Skeletal muscle tissue (tissue), 4 donors: Measurements from ENCODE around the gene PPP1R9B. TPM values are rescaled to one million over a fixed set of nuclear protein-coding genes. Genes with fewer than 3 reads are reported as not detected.

Experiments used
- H3K27ac ChIP-seq: one replicate; pipeline ENCODE4 v1.7.0; 2013; ENCODE audit warnings: mild to moderate bottlenecking, low read depth, low read length, inconsistent platforms
- H3K27me3 ChIP-seq, 3 donors: one replicate each; pipeline ENCODE4 v1.7.0; 2013; ENCODE audit warnings: low read length in 3 of 3; ENCODE audit not compliant: control insufficient read depth in 3 of 3, insufficient read depth in 3 of 3
- H3K36me3 ChIP-seq, 3 donors: one replicate each; pipeline ENCODE4 v1.7.0; 2013; ENCODE audit warnings: low read length in 3 of 3; ENCODE audit not compliant: control insufficient read depth in 3 of 3, insufficient read depth in 3 of 3
- H3K4me1 ChIP-seq, 3 donors: one replicate each; pipeline ENCODE4 v1.7.0; 2013; ENCODE audit warnings: low read length in 3 of 3, mild to moderate bottlenecking in 3 of 3; ENCODE audit not compliant: control insufficient read depth in 3 of 3, insufficient read depth in 3 of 3
- H3K4me3 ChIP-seq, 3 donors: one replicate each; pipeline ENCODE4 v1.7.0; 2013; ENCODE audit warnings: low read length in 3 of 3
- H3K9ac ChIP-seq, 3 donors: one replicate each; pipeline ENCODE4 v1.7.0; 2013; ENCODE audit warnings: low read length in 3 of 3, mild to moderate bottlenecking in 3 of 3, moderate library complexity in 2 of 3, low read depth in 1 of 3
- H3K9me3 ChIP-seq, 3 donors: one replicate each; pipeline ENCODE4 v1.7.0; 2013; ENCODE audit warnings: low read length in 3 of 3; ENCODE audit not compliant: control insufficient read depth in 3 of 3
- total RNA-seq: library from RNA; depleted of rRNA; stranded (reverse); fragments of >200 nt; gene quantifications from one replicate; pipeline ENCODE4 v1.2.3, GENCODE V29; 2014
- donor health status: Osteomylitis.

The PPP1R9B gene
- total RNA-seq, 1 donor from 2014 or later = 19.3 TPM

DNA sequence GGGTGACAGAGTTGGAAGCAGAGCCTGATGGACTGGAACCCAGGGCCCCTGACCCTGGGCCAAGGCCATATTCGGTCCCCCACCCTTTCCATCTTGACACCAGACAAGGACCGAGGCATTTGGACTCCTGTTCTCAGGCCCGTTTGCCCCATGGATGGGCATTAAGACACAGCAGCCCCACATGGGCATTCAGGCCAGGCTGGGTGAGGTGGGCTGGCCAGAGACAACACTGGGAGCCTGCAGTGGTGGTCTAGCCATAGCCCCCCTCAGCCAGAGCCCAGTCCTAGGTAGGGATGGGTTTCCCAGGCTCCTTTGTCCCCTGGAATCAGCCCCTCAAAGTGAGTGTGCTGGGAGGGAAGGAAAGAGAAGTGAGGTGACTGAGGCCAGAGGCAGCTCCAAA is 53.7 kb downstream of the PPP1R9B start:
- Histone ChIP-seq H3K4me3 (peak overlapping the region; percentile 91 to 98 (median 94)), H3K36me3 (peaks cover 23 to 40% (median 26%) of the 10 kb centered on the region in 3 donors), H3K27ac (peak overlapping the region; percentile 94), H3K27me3 (no peaks in the 10 kb centered on the region), H3K9ac (peak overlapping the region; percentile 87 to 98 (median 96)), H3K4me1 (peaks cover 56 to 72% (median 68%) of the 10 kb centered on the region in 3 donors), H3K9me3 (no peaks in the 10 kb centered on the region)

- Histone ChIP-seq H3K9ac (peak overlapping the region; percentile 87 to 98 (median 96)), H3K4me1 (peaks cover 56 to 65% (median 61%) of the 10 kb centered on the region in 3 donors), H3K4me3 (peak overlapping the region; percentile 91 to 98 (median 94)), H3K36me3 (peaks cover 23 to 41% (median 25%) of the 10 kb centered on the region in 3 donors), H3K27me3 (no peaks in the 10 kb centered on the region), H3K9me3 (no peaks in the 10 kb centered on the region), H3K27ac (peak overlapping the region; percentile 94)
These were observed 54.4 kb downstream of the PPP1R9B start for GRCh38 chr17:50096092-50096491.

- Histone ChIP-seq H3K4me1 (peaks cover 52 to 61% (median 57%) of the 10 kb centered on the region in 3 donors), H3K36me3 (peaks cover 23 to 39% (median 25%) of the 10 kb centered on the region in 3 donors), H3K27ac (peak overlapping the region; percentile 94), H3K9me3 (no peaks in the 10 kb centered on the region), H3K4me3 (peak overlapping the region; percentile 91 to 98 (median 94)), H3K27me3 (no peaks in the 10 kb centered on the region), H3K9ac (peak overlapping the region; percentile 87 to 98 (median 96))
These were observed 54.8 kb downstream of the PPP1R9B start for GRCh38 chr17:50095626-50096037.

DNA sequence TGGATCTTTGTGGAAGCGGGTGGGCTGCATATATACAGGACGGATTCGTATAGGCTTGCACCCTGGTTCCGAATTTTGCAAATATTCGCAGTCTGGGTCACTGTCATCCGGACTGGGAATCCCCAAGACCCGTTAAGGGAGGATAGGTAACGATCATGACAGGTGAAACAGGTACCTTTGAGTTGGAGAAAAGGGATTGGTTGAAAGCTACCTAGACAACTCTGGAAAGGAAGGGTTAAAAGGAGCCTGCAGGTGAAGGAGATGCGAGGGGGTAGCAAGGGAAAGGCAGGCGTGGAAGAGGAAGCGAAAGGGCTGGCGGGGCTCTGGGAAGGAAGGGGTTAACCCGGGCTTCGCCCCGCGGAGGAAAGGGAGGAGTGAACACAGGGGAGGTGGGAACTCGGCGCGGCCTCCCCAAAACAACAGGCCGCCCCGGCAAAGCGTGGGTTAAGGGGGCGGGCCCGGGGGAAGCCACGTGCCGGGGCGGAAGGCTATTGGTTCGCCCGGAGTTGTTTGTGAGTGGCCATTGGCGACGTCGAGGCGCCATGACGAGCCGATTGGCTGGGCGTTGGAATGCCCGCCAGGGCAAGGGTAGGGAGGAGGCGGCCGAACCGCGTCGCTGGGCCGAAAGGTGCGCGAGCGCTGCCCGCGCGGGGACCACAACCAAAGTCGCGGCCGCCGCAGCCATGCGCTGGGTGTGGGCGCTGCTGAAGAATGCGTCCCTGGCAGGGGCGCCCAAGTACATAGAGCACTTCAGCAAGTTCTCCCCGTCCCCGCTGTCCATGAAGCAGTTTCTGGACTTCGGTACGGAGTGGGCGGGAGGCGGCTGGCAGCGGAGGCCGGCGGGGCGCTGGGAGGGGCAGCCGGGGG is 55.5 kb downstream of the PPP1R9B start, which contains the start of gene PDK2:
Gene PDK2, plus strand, starts transcription at position 599 of the 867 bp plus-strand sequence. Its CDS starts 85 bp downstream, at position 684.
- Histone ChIP-seq H3K27me3 (no peaks in the 10 kb centered on the region), H3K9me3 (no peaks in the 10 kb centered on the region), H3K9ac (peak within 1 kb of the TSS; percentile 87 to 98 (median 96)), H3K4me1 (peaks cover 45 to 54% (median 50%) of the 10 kb centered on the region in 3 donors), H3K4me3 (peak within 1 kb of the TSS; percentile 91 to 98 (median 94)), H3K36me3 (peaks cover 21 to 33% (median 28%) of the 10 kb centered on the region in 3 donors), H3K27ac (peak within 1 kb of the TSS; percentile 94)

DNA sequence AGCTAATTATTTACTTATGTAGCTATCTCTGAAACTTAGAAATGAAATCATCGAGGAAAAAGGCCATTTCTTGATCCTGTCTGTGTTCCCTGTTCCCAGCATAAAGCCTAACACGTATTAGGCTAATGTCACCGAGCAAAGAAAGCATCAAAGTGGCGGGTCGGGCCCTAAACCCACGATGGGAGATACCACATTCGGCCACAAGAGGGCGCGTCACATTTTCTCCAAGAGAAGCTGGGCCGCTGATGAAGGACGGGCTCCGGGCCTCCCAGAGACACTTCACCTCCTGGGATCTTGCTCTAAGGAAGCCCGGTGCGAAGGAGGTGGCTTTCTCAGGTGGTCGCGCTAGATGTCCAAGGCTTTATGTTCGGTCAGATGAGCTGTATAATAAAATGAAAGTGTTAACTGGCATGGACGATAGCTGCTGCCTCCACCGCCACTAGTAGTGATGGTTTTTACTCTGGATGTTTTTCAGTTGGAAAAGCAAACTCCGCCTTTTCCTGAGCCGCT is 56.2 kb downstream of the PPP1R9B start:
- peaks cover 40 to 48% (median 45%) of the 10 kb centered on the region in 3 donors for H3K4me1 ChIP-seq
- peak overlapping the region; percentile 94 for H3K27ac ChIP-seq
- H3K9me3 ChIP-seq = no peaks in the 10 kb centered on the region
- peak overlapping the region; percentile 72 to 96 (median 90) for H3K9ac ChIP-seq
- peak overlapping the region; percentile 82 to 93 (median 91) for H3K4me3 ChIP-seq
- H3K36me3 ChIP-seq = peaks cover 24 to 35% (median 35%) of the 10 kb centered on the region in 3 donors
- H3K27me3 ChIP-seq = no peaks in the 10 kb centered on the region

GRCh38 chr17:50093807-50094206 is 56.7 kb downstream of the PPP1R9B start:
- H3K27ac ChIP-seq = no peak overlapping the region
- H3K9me3 ChIP-seq = no peaks in the 10 kb centered on the region
- peaks cover 35 to 43% (median 40%) of the 10 kb centered on the region in 3 donors for H3K4me1 ChIP-seq
- no peak overlapping the region for H3K4me3 ChIP-seq
- no peak overlapping the region for H3K9ac ChIP-seq
- peaks cover 22 to 36% (median 33%) of the 10 kb centered on the region in 3 donors for H3K36me3 ChIP-seq
- H3K27me3 ChIP-seq = no peaks in the 10 kb centered on the region

- Histone ChIP-seq H3K4me1 (peaks cover 29 to 38% (median 35%) of the 10 kb centered on the region in 3 donors), H3K9me3 (no peaks in the 10 kb centered on the region), H3K27me3 (no peaks in the 10 kb centered on the region), H3K27ac (no peak overlapping the region), H3K36me3 (peaks cover 25 to 35% (median 32%) of the 10 kb centered on the region in 3 donors), H3K9ac (no peak overlapping the region), H3K4me3 (no peak overlapping the region)
These were observed 57.2 kb downstream of the PPP1R9B start for GRCh38 chr17:50093246-50093645.

DNA sequence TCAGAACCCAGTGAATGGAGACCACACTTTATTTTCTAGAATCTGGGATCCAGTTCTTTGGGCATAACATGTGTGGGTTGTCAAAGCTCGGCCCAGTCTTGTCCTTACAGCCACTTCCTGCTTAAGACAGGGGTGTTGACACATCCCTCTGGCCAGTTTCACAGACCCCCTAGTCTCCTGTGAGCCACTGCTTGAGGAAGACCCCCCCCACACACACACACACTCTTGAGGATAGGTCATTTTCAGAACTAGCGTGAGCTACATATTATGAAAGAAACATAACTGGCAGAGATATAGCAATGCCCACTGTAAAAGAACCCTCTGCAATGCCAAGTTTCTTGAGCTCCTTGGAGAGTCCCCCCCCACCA is 58.6 kb downstream of the PPP1R9B start:
- H3K27ac ChIP-seq = no peak overlapping the region
- H3K9ac ChIP-seq = no peak overlapping the region
- no peak overlapping the region for H3K4me3 ChIP-seq
- H3K4me1 ChIP-seq = peaks cover 16 to 24% (median 21%) of the 10 kb centered on the region in 3 donors
- H3K27me3 ChIP-seq = no peaks in the 10 kb centered on the region
- H3K36me3 ChIP-seq = peaks cover 17 to 22% (median 18%) of the 10 kb centered on the region in 3 donors
- no peaks in the 10 kb centered on the region for H3K9me3 ChIP-seq

DNA sequence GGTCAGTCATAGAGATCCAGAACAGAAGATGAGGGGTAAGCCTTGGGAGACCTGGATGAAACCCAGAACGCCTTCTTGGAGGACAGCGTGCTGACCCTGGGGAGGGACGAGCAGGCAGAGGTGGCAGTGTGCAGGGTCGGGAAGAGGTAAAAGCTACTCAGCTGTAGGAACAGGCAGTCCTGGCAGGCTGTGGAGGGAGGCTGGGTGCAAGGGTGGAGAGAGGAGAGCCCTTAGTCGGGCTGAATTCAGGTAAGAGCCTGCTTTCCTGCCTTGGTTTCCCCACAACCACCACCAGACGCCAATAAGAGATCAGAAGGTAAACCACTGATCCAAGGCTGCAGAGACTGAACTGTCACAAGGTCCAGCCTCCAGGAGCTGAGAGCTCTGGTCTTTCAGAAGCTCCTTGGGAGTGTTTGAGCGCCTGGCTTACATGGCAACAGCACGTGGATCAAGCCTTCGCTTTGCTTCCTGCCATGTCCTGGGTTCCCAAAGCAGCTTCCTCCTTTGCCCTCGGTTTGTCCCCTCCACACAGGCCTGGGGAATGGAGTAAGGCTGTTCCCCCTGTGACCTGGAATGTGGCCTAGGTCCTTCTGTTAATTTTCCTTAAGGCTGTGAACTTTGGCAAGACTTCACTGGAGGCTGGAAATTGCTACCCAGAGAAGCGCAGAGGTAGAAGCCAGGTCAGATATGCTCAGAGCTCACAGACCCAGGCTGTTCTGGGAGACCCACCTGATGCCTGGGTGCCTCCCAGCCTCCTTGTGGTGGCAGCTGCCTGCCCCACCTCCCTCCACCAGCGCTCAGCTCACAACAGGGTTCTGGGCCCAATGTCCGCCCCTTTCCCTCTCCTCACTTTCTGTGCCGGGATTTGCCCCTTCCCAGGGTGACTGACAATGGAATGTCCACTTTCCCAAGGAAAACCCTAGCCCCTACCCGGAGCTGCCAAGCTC is 59.2 kb downstream of the PPP1R9B start:
- Histone ChIP-seq H3K4me1 (peaks cover 9 to 18% (median 15%) of the 10 kb centered on the region in 3 donors), H3K27ac (no peak overlapping the region), H3K9me3 (no peaks in the 10 kb centered on the region), H3K9ac (peak overlapping the region in 1 of 3 donors; percentile 16), H3K4me3 (no peak overlapping the region), H3K27me3 (no peaks in the 10 kb centered on the region), H3K36me3 (peaks cover 16 to 21% (median 17%) of the 10 kb centered on the region in 3 donors)
